ENCODE data around the gene LDLR.
A peak's percentile ranks its signal among the peaks of the same experiment; 100 is the strongest.
"Not testable (repeated sequence)": the region's sequence is repeated elsewhere in the genome, so short reads cannot be mapped to it uniquely, and the experiment has no call there.

Gene LDLR

GRCh38 chr19:11070123-11070522 is 19.1 kb upstream of the LDLR start:
- no peak for DNase-seq (ENCODE audit: low read depth in 2 of 2)

DNA sequence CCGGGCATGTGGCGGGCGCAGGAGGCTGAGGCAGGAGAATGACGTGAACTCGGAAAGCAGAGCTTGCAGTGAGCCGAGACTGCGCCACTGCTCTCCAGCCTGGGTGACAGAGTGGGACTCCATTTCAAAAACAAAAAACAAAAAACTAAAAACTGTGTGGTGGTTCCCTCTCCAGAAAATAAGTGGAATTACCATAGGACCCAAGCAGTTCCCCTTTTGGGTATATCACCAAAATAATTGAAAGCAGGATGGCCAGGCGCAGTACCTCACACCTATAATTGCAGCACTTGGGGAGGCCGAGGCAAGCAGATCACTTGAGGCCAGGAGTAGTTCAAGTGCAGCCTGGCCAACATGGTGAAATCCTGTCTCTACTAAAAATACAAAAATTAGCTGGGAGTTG is 15.7 kb upstream of the LDLR start:
- no peak for DNase-seq (ENCODE audit: low read depth in 2 of 2)

GRCh38 chr19:11076792-11077191 is 12.5 kb upstream of the LDLR start:
- not testable (repeated sequence) for DNase-seq (ENCODE audit: low read depth in 2 of 2)

GRCh38 chr19:11078893-11079292 is 10.4 kb upstream of the LDLR start:
- no peak for DNase-seq (ENCODE audit: low read depth in 2 of 2)

GRCh38 chr19:11079999-11080398 is 9.3 kb upstream of the LDLR start:
- DNase-seq (ENCODE audit: low read depth in 2 of 2), result no peak

DNA sequence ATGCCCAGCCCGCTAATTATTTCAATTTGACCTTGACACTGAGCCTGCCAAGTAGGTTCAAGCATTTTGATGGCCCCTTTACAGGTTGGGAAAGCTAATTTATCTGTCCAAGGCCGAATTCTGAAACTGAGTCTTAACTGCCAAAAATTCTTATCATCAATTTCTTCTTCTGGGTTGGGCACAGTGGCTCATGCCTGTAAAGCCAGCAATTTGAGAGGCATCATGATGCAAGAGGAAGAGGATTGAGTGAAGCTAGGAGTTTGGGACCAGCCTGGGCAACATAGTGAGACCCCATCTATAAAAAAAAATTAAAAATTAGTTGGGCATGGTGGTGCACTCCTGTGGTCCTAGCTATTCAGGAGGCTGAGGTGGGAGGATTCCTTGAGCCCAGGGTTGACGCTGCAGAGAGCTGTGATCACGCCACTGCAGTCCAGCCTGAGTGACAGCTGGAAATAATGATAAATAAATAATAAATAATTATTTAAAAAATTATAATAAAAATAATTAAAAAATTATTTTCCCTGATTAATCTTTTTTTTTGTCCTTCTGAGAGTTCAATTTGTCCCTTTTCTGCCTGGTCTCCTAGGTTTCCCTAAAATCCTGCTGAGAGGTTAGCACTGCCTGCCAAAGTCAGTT is 1.3 kb upstream of the LDLR start:
- DNase-seq (ENCODE audit: low read depth in 2 of 2), result no peak

- no peak for DNase-seq (ENCODE audit: low read depth in 2 of 2)
Measured at GRCh38 chr19:11088506-11089253, 583 bp upstream of the LDLR start.

DNA sequence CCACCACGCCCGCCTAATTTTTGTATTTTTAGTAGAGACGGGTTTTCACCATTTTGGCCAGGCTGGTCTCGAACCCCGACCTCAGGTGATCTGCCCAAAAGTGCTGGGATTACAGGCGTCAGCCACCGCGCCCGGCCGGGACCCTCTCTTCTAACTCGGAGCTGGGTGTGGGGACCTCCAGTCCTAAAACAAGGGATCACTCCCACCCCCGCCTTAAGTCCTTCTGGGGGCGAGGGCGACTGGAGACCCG is 676 bp downstream of the LDLR start:
- not testable (repeated sequence) for DNase-seq (ENCODE audit: low read depth in 2 of 2)

- peak; percentile 90 to 92 for DNase-seq (ENCODE audit: low read depth in 2 of 2)
Measured at GRCh38 chr19:11090264-11090996, 1.2 kb downstream of the LDLR start.

DNA sequence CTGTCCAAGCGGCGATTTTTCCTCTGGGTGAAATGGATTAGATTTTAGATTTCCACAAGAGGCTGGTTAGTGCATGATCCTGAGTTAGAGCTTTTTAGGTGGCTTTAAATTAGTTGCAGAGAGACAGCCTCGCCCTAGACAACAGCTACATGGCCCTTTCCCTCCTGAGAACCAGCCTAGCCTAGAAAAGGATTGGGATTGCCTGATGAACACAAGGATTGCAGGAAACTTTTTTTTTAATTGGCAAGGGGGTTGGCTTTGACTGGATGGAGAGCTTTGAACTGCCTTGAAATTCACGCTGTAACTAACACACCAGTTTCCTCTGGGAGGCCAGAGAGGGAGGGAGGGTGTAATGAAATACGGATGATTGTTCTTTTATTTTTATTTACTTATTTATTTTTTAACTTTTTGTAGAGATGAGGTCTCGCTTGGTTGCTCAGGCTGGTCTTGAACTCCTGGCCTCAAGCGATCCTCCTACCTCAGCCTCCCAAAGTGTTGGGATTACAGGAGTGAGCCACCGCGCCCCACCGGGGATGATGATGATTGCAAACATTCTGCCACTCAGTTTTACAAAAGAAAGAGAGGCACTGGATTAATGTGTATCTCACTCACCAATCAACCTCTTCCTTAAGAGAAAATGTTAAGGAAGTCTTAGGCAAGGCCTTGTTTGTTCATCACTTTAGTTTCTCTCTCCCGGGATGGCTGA is 1.9 kb downstream of the LDLR start:
- DNase-seq (ENCODE audit: low read depth in 2 of 2), result no peak

DNA sequence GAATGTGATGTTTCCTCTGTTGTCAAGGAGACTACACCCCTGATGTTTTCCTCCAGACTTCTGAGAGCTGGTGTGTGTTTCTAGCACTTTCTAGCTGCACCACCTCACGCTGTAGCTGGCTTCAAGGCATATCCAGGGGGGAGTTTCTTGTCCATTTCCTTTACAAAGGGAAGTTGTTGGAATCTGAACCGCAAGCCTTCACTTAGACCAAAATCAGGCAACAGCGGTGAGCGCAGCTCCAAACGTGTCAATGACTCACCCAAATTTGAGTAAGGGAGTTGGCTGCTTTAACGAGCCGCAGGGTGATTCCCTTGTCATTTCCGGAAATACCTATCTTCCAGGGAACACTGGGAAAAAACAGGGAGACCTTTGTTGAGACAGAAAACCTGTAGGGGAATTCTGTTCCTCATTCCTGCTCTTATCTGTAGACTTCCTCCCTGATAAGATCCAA is 2.5 kb downstream of the LDLR start:
- DNase-seq (ENCODE audit: low read depth in 2 of 2), result peak; percentile 83 to 84

DNA sequence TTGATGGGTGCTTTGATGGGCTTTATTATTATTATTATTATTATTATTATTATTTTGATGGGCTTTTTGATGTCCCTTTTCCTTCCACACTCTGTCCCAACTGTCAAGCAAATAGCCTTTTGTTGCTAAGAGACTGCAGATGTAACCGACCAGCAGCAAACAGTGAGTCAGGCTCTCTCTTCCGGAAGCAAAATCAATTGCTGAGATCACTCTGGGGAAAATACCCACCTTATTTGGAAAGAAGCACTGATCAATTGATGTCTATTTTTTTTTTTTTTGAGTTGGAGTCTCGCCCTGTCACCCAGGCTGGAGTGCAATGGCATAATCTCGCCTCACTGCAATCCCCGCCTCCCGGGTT is 2.9 kb downstream of the LDLR start:
- DNase-seq (ENCODE audit: low read depth in 2 of 2), result no peak

DNA sequence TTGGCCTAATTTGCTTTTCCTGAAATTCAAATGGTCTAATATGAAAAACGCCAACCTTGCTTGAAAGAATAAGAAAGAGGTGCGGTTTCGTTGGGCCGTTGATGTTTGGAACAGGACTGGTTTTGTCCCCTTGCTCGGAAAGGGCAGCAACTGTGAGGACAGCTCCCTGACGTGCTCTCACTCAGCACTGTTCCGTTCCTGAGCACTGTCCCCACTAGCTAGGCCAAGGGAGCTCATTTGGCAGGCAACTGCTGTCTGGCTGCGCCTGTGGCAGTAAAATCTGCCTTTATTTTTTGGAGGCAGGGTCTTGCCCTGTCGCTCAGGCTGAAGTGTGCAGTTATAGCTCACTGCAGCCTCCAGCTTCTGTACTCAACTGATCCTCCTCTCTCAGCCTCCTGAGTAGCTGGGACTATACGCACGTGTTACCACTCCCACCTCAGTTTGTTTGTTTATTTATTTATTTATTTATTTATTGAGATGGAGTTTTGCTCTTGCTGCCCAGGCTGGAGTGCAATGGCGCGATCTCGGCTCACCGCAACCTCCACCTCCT is 4.5 kb downstream of the LDLR start:
- DNase-seq (ENCODE audit: low read depth in 2 of 2), result no peak

DNA sequence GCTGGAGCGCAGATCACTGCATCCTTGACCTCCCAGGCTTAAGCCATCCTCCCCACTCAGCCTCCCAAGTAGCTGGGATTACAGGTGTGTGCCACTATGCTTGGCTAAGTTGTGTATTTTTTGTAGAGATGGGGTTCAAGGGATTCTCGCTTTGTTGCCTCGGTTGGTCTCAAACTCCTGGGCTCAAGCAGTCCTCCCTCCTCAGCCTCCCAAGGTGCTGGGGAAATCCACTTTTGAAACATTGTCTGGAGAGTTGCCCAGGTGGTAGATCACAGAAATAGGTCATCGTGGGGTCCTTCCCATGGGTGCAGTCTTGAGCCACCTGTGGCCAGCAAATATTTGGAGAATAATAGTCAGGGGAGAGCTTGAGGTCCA is 5.2 kb downstream of the LDLR start:
- DNase-seq (ENCODE audit: low read depth in 2 of 2), result no peak

GRCh38 chr19:11096210-11096841 is 7.1 kb downstream of the LDLR start:
- DNase-seq (ENCODE audit: low read depth in 2 of 2), result peak in 1 of 2 experiments; percentile 44

DNA sequence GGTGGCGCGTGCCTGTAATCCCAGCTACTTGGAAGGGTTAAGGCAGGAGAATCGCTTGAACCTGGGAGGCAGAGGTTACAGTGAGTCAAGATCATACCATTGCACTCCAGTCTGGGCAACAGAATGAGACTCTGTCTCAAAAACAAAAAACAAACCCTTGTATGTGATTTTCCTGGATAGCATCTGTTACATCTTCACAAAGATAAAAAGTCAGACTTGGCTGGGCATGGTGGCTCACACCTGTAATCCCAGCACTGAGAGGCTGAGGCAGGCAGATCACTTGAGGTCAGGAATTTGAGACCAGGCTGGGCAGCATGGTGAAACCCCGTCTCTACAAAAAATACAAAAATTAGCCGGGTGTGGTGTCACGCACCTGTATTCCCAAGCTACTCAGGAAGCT is 8.1 kb downstream of the LDLR start:
- DNase-seq (ENCODE audit: low read depth in 2 of 2), result not testable (repeated sequence)

- no peak for DNase-seq (ENCODE audit: low read depth in 2 of 2)
Measured at GRCh38 chr19:11098327-11098726, 9.1 kb downstream of the LDLR start.

DNA sequence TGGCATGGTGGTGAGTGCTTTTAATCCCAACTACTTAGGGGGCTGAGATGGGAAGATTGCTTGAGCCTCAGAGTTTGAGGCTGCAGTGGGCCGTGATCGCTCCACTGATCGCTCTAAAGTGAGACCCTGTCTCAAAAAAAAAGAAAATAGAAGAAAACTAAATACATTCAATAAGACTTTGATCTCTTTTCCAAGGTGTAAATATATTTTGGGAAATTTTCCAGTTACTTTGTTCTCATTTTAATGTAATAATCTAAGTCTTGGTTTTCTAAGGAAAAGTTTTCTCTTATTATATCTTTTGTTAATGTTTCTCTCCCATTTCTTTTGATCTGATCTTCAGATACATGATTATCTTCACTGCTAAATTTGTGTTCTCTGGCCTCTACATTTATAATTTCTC is 9.6 kb downstream of the LDLR start:
- no peak for DNase-seq (ENCODE audit: low read depth in 2 of 2)

DNA sequence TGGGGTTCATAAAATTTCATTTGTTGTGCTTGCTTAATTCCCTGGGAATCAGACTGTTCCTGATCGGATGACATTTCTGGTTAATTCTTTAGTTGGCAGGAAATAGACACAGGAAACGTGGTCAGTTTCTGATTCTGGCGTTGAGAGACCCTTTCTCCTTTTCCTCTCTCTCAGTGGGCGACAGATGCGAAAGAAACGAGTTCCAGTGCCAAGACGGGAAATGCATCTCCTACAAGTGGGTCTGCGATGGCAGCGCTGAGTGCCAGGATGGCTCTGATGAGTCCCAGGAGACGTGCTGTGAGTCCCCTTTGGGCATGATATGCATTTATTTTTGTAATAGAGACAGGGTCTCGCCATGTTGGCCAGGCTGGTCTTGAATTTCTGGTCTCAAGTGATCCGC is 10.8 kb downstream of the LDLR start:
- no peak for DNase-seq (ENCODE audit: low read depth in 2 of 2)

GRCh38 chr19:11101057-11101456 is 11.8 kb downstream of the LDLR start:
- no peak for DNase-seq (ENCODE audit: low read depth in 2 of 2)

- DNase-seq (ENCODE audit: low read depth in 2 of 2), result no peak
Measured at GRCh38 chr19:11102944-11103343, 13.7 kb downstream of the LDLR start.

GRCh38 chr19:11103667-11104066 is 14.4 kb downstream of the LDLR start:
- not testable (repeated sequence) for DNase-seq (ENCODE audit: low read depth in 2 of 2)

Data from fibroblast of skin of left quadriceps (primary cell).